Naive B cell (primary cell): ENCODE data around the gene YPEL4. TPM values are rescaled to one million over a fixed set of nuclear protein-coding genes. Genes with fewer than 3 reads are reported as not detected.
A peak's percentile ranks its signal among the peaks of the same experiment; 100 is the strongest.

Experiments
- ATAC-seq, 2 donors: fragments of 150-1000 bp; cut with Tn5 transposase; 2 replicates each; pipeline ENCODE4 v1.10.0; 2021; ENCODE audit warnings: low read depth in 2 of 2, mild to moderate bottlenecking in 2 of 2, moderate library complexity in 2 of 2
- DNase-seq: peaks from one replicate; pipeline ENCODE4 v3.0.0; 2022
- H3K27ac Mint-ChIP-seq, 6 donors: one replicate each; pipeline ENCODE4 v1.8.0; 2020 to 2022; ENCODE audit warnings: mild to moderate bottlenecking in 6 of 6, mixed read lengths in 6 of 6, moderate library complexity in 5 of 6, inconsistent platforms in 2 of 6
- H3K27me3 Mint-ChIP-seq, 3 donors: one replicate each; pipeline ENCODE4 v1.8.0; 2021 to 2022; ENCODE audit warnings: mixed read lengths in 3 of 3, mild to moderate bottlenecking in 1 of 3
- H3K36me3 Mint-ChIP-seq, 2 donors: one replicate each; pipeline ENCODE4 v1.8.0; 2020 to 2022; ENCODE audit warnings: mixed read lengths in 2 of 2, inconsistent platforms in 1 of 2, mild to moderate bottlenecking in 1 of 2
- H3K4me1 Mint-ChIP-seq, 3 donors: one replicate each; pipeline ENCODE4 v1.8.0; 2020 to 2022; ENCODE audit warnings: mixed read lengths in 3 of 3, inconsistent platforms in 1 of 3, mild to moderate bottlenecking in 1 of 3, moderate library complexity in 1 of 3
- H3K4me3 Mint-ChIP-seq, 8 donors: one replicate each; pipeline ENCODE4 v1.8.0; 2020 to 2022; ENCODE audit warnings: mild to moderate bottlenecking in 8 of 8, mixed read lengths in 8 of 8, moderate library complexity in 8 of 8, inconsistent platforms in 2 of 8
- H3K9me3 Mint-ChIP-seq, 7 donors: one replicate each; pipeline ENCODE4 v1.8.0; 2020 to 2022; ENCODE audit warnings: mixed read lengths in 7 of 7, mild to moderate bottlenecking in 5 of 7, inconsistent platforms in 2 of 7, moderate library complexity in 1 of 7
- polyA plus RNA-seq, 6 donors: library from polyadenylated mRNA; unstranded; fragments of 300-500 nt; fragmentation: Illumina TruSeq; gene quantifications; one replicate each; pipeline ENCODE4 v1.2.3, GENCODE V29; 2021; ENCODE audit warnings: low read depth in 6 of 6

The YPEL4 gene
- polyA plus RNA-seq, 6 donors from 2014 or later, result not detected

DNA sequence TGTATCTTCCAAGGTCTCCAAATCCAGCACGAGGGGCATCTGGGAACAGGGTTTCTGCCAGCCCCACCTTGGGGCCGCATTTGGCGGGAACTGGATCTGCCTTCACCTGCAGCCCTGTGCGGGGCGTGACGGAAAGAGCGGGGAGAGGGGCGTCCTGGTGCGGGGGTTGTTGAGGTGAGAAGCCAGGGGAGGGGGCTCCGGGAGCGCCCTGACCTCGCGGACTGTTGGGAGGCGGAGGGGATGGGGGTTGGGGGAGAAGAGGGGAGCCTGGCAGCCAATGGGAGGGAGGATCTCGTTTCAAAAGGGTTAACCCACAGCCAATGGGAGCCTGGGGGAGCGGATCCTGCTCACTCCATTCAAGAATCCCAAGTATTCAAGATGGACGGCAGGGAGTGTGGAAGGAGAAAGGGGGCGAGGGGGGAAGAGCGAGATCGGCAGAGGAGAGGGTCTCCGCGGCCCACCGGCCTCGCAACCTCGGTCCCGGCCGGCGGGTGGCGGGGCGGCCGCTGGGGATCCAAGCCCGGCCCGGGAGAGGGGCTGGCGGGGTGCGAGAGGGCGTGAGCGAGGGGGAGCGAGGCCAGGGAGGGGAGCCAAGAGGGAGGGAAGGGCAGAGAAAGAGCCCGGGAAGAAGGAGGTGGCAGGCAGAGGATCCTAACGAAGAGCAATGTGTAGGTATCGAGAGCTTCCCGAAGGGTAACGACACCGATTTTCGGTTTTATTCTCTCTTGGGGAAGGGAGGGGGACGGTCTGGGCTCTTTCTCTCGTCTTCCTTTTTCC, 11.5 kb downstream of the YPEL4 start:
- no peaks in the 10 kb centered on the region for H3K9me3 Mint-ChIP-seq
- no peaks in the 10 kb centered on the region for H3K36me3 Mint-ChIP-seq
- H3K27ac Mint-ChIP-seq, result peak overlapping the region in 4 of 6 donors; percentile 59 to 80 (median 70)
- peaks cover 33 to 47% (median 47%) of the 10 kb centered on the region in 3 donors for H3K27me3 Mint-ChIP-seq
- H3K4me1 Mint-ChIP-seq, result peaks cover 15 to 25% (median 24%) of the 10 kb centered on the region in 3 donors
- ATAC-seq (peak; percentile 54 to 56), DNase-seq (no peak)
- peak overlapping the region; percentile 87 to 95 (median 92) for H3K4me3 Mint-ChIP-seq

- Mint-ChIP-seq H3K27me3 (peaks cover 33 to 50% (median 44%) of the 10 kb centered on the region in 3 donors), H3K27ac (peak overlapping the region in 2 of 6 donors; percentile 59 to 74), H3K36me3 (no peaks in the 10 kb centered on the region), H3K9me3 (no peaks in the 10 kb centered on the region), H3K4me1 (peaks cover 15 to 25% (median 24%) of the 10 kb centered on the region in 3 donors), H3K4me3 (peak overlapping the region; percentile 87 to 95 (median 92))
- DNase-seq, result no peak
- ATAC-seq, result peak in 1 of 2 donors; percentile 3
Measured at GRCh38 chr11:57637626-57638004, 12.1 kb downstream of the YPEL4 start.

DNA sequence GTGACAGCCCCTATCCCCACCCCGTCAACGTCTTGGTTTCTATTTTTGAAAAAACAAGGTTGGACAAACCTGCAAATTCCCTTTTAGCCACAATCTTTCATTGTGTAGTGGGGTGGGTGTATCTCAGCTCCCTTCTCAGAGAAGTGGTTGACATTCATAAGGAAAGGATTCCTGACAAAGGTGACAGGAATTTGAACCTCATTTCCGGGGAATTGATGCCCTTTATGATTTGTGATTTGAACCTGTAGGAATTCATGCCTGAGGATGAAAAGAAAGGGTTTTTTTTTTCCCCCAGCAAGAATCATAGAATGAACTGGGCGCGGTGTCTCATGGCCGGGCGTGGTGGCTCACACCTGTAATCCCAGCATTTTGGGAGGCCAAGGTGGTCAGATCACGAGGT, 14.5 kb downstream of the YPEL4 start:
- no peak for ATAC-seq
- Mint-ChIP-seq H3K9me3 (no peaks in the 10 kb centered on the region), H3K36me3 (no peaks in the 10 kb centered on the region), H3K27ac (no peak overlapping the region), H3K4me1 (peaks cover 15 to 25% (median 24%) of the 10 kb centered on the region in 3 donors), H3K27me3 (peaks cover 43 to 69% (median 62%) of the 10 kb centered on the region in 3 donors), H3K4me3 (no peak overlapping the region)
- no peak for DNase-seq

- peaks cover 15 to 24% (median 23%) of the 10 kb centered on the region in 3 donors for H3K4me1 Mint-ChIP-seq
- DNase-seq, result no peak
- no peaks in the 10 kb centered on the region for H3K9me3 Mint-ChIP-seq
- no peak for ATAC-seq
- H3K4me3 Mint-ChIP-seq, result no peak overlapping the region
- no peaks in the 10 kb centered on the region for H3K36me3 Mint-ChIP-seq
- H3K27ac Mint-ChIP-seq, result no peak overlapping the region
- peaks cover 48 to 69% (median 65%) of the 10 kb centered on the region in 3 donors for H3K27me3 Mint-ChIP-seq
Measured at GRCh38 chr11:57634311-57634710, 15.4 kb downstream of the YPEL4 start.

- Mint-ChIP-seq H3K27ac (no peak overlapping the region), H3K4me1 (peaks cover 8 to 18% (median 15%) of the 10 kb centered on the region in 3 donors), H3K27me3 (peaks cover 55 to 66% (median 62%) of the 10 kb centered on the region in 3 donors)
Measured at GRCh38 chr11:57633394-57634070, 16.2 kb downstream of the YPEL4 start.

GRCh38 chr11:57632116-57632515, 17.6 kb downstream of the YPEL4 start:
- H3K27ac Mint-ChIP-seq, result no peak overlapping the region
- peaks cover 48 to 52% (median 49%) of the 10 kb centered on the region in 3 donors for H3K27me3 Mint-ChIP-seq
- ATAC-seq (no peak), DNase-seq (no peak)
- no peaks in the 10 kb centered on the region for H3K9me3 Mint-ChIP-seq
- no peaks in the 10 kb centered on the region for H3K36me3 Mint-ChIP-seq
- no peak overlapping the region for H3K4me3 Mint-ChIP-seq
- peaks cover 0 to 5% (median under 1%) of the 10 kb centered on the region in 3 donors for H3K4me1 Mint-ChIP-seq

More at GRCh38 chr11:57633394-57634070, 16.2 kb downstream of the YPEL4 start:
- Mint-ChIP-seq H3K9me3 (no peaks in the 10 kb centered on the region), H3K36me3 (no peaks in the 10 kb centered on the region), H3K4me3 (no peak overlapping the region)
- DNase-seq, result no peak
- no peak for ATAC-seq

GRCh38 chr11:57630171-57630570, 19.5 kb downstream of the YPEL4 start:
- Mint-ChIP-seq H3K27me3 (peaks cover 43 to 46% (median 45%) of the 10 kb centered on the region in 3 donors), H3K27ac (no peak overlapping the region), H3K4me3 (no peak overlapping the region), H3K36me3 (no peaks in the 10 kb centered on the region), H3K9me3 (no peaks in the 10 kb centered on the region), H3K4me1 (no peaks in the 10 kb centered on the region)
- no peak for DNase-seq
- ATAC-seq, result no peak

- ATAC-seq (no peak), DNase-seq (no peak)
- Mint-ChIP-seq H3K36me3 (no peaks in the 10 kb centered on the region), H3K4me1 (no peaks in the 10 kb centered on the region), H3K4me3 (no peak overlapping the region), H3K27me3 (peaks cover 26 to 38% (median 34%) of the 10 kb centered on the region in 3 donors), H3K27ac (no peak overlapping the region), H3K9me3 (peaks cover 0 to 1% (median 0%) of the 10 kb centered on the region in 7 donors)
Measured at GRCh38 chr11:57626895-57627294, 22.8 kb downstream of the YPEL4 start.

DNA sequence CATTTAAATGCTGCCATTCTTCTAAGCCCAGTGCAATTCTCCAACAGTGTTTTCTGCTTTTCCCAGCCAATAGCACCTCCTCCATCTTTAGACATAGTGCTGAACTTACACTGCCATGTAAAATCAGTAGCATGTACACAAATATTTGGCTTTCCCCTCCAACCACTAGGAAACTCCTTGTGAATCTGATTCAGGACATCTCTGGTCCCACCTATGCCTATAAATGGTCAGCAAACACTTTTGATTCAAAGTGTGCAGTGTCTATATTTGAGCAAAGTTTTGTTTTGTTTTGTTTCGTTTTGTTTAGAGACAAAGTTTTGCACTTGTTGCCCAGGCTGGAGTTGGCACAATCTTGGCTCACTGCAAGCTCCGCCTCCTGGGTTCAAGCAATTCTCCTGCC, 24.8 kb downstream of the YPEL4 start:
- ATAC-seq, result no peak
- no peaks in the 10 kb centered on the region for H3K4me1 Mint-ChIP-seq
- peaks cover 4 to 7% of the 10 kb centered on the region in 2 donors for H3K36me3 Mint-ChIP-seq

DNA sequence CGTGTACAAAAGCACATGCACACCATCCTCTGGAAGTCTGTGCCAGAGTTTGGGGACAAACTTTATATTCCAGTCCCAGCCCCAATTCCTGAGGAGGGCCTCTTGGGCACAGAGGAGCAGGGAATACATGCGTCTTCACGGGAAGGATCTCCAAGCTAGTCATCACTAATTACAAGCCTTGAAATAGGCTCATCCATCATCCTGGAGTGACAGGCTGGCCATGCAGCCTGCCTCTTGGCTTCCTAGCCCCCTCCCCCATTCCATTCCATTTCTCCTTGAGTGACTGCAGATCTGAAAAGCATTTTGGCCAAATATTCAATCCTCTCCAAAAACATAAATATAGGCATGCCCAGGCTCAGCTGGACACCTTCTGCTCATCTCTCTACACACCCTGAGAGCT, 27.4 kb downstream of the YPEL4 start:
- no peaks in the 10 kb centered on the region for H3K4me1 Mint-ChIP-seq
- H3K36me3 Mint-ChIP-seq, result peaks cover 4 to 7% of the 10 kb centered on the region in 2 donors
- H3K9me3 Mint-ChIP-seq, result peaks cover 0 to 29% (median 14%) of the 10 kb centered on the region in 7 donors
- ATAC-seq (no peak), DNase-seq (no peak)
- no peak overlapping the region for H3K4me3 Mint-ChIP-seq
- H3K27me3 Mint-ChIP-seq, result peaks cover 3 to 27% (median 15%) of the 10 kb centered on the region in 3 donors
- no peak overlapping the region for H3K27ac Mint-ChIP-seq

More for the DNA sequence above, 24.8 kb downstream of the YPEL4 start:
- no peak for DNase-seq
- H3K27me3 Mint-ChIP-seq, result peaks cover 13 to 34% (median 24%) of the 10 kb centered on the region in 3 donors
- peak overlapping the region in 1 of 6 donors; percentile 32 for H3K27ac Mint-ChIP-seq
- H3K9me3 Mint-ChIP-seq, result peaks cover 0 to 16% (median 8%) of the 10 kb centered on the region in 7 donors
- no peak overlapping the region for H3K4me3 Mint-ChIP-seq

GRCh38 chr11:57620467-57620866, 29.2 kb downstream of the YPEL4 start:
- no peaks in the 10 kb centered on the region for H3K4me1 Mint-ChIP-seq
- no peak for DNase-seq
- H3K27ac Mint-ChIP-seq, result no peak overlapping the region
- ATAC-seq, result no peak
- H3K27me3 Mint-ChIP-seq, result peaks cover 0 to 39% (median 26%) of the 10 kb centered on the region in 3 donors
- no peak overlapping the region for H3K4me3 Mint-ChIP-seq
- peaks cover 4 to 7% of the 10 kb centered on the region in 2 donors for H3K36me3 Mint-ChIP-seq
- peaks cover 0 to 29% (median 14%) of the 10 kb centered on the region in 7 donors for H3K9me3 Mint-ChIP-seq

- Mint-ChIP-seq H3K4me3 (no peak overlapping the region), H3K9me3 (peaks cover 0 to 29% (median 14%) of the 10 kb centered on the region in 7 donors), H3K4me1 (no peaks in the 10 kb centered on the region), H3K27me3 (peaks cover 0 to 39% (median 26%) of the 10 kb centered on the region in 3 donors), H3K27ac (no peak overlapping the region), H3K36me3 (peaks cover 4 to 7% of the 10 kb centered on the region in 2 donors)
- no peak for ATAC-seq
- DNase-seq, result no peak
Measured at GRCh38 chr11:57619331-57619730, 30.4 kb downstream of the YPEL4 start.

GRCh38 chr11:57618438-57618837, 31.3 kb downstream of the YPEL4 start:
- H3K4me1 Mint-ChIP-seq, result no peaks in the 10 kb centered on the region
- ATAC-seq (no peak), DNase-seq (no peak)
- peaks cover 0 to 29% (median 14%) of the 10 kb centered on the region in 7 donors for H3K9me3 Mint-ChIP-seq
- H3K36me3 Mint-ChIP-seq, result peaks cover 4 to 7% of the 10 kb centered on the region in 2 donors
- peak overlapping the region in 1 of 6 donors; percentile 56 for H3K27ac Mint-ChIP-seq
- H3K27me3 Mint-ChIP-seq, result peaks cover 0 to 39% (median 28%) of the 10 kb centered on the region in 3 donors
- no peak overlapping the region for H3K4me3 Mint-ChIP-seq
